ENCODE results near the gene RND1.
A peak's percentile ranks its signal among the peaks of the same experiment; 100 is the strongest.

The RND1 gene

GRCh38 chr12:48827513-48828096 is 38.1 kb downstream of the RND1 start:
- DNase-seq (ENCODE audit: low spot score): no peak

- no peak for DNase-seq (ENCODE audit: low spot score)
Measured at GRCh38 chr12:48827026-48827425, 38.6 kb downstream of the RND1 start.

- no peak for DNase-seq (ENCODE audit: low spot score)
Measured at GRCh38 chr12:48826209-48826855, 39.3 kb downstream of the RND1 start.

GRCh38 chr12:48824905-48825304 is 40.8 kb downstream of the RND1 start:
- no peak for DNase-seq (ENCODE audit: low spot score)

- DNase-seq (ENCODE audit: low spot score): no peak
Measured at GRCh38 chr12:48824112-48824511, 41.6 kb downstream of the RND1 start.

- no peak for DNase-seq (ENCODE audit: low spot score)
Measured at GRCh38 chr12:48823281-48823680, 42.4 kb downstream of the RND1 start.

- no peak for DNase-seq (ENCODE audit: low spot score)
Measured at GRCh38 chr12:48822711-48823110, 43.0 kb downstream of the RND1 start.

GRCh38 chr12:48822139-48822538 is 43.5 kb downstream of the RND1 start:
- DNase-seq (ENCODE audit: low spot score): no peak

- DNase-seq (ENCODE audit: low spot score): no peak
Measured at GRCh38 chr12:48819986-48820725, 45.5 kb downstream of the RND1 start.

- DNase-seq (ENCODE audit: low spot score): no peak
Measured at GRCh38 chr12:48818831-48819590, 46.7 kb downstream of the RND1 start.

GRCh38 chr12:48817873-48818830 is 47.5 kb downstream of the RND1 start, which contains the start of gene CACNB3:
TSS of gene CACNB3 (plus strand) at chr12:48818496. CDS start at chr12:48818930, 434 bp downstream.
- DNase-seq (ENCODE audit: low spot score): no peak

- DNase-seq (ENCODE audit: low spot score): no peak
Measured at GRCh38 chr12:48816143-48816854, 49.4 kb downstream of the RND1 start.

- peak; percentile 63 for DNase-seq (ENCODE audit: low spot score)
Measured at GRCh38 chr12:48815126-48816110, 50.3 kb downstream of the RND1 start.

GRCh38 chr12:48814262-48815125 is 51.2 kb downstream of the RND1 start:
- DNase-seq (ENCODE audit: low spot score): peak; percentile 44

- no peak for DNase-seq (ENCODE audit: low spot score)
Measured at GRCh38 chr12:48813465-48814261, 52.0 kb downstream of the RND1 start.

GRCh38 chr12:48812389-48812788 is 53.3 kb downstream of the RND1 start:
- DNase-seq (ENCODE audit: low spot score): no peak

GRCh38 chr12:48811437-48812090 is 54.1 kb downstream of the RND1 start:
- DNase-seq (ENCODE audit: low spot score): no peak
